ENCODE results near the gene LRMDA. TPM values are rescaled to one million over a fixed set of nuclear protein-coding genes. Genes with fewer than 3 reads are reported as not detected.

Gene LRMDA
- polyA plus RNA-seq, 1 donor (not counting 4 experiments of a cell fraction or from before 2014, with no cell fraction given), result not detected

DNA sequence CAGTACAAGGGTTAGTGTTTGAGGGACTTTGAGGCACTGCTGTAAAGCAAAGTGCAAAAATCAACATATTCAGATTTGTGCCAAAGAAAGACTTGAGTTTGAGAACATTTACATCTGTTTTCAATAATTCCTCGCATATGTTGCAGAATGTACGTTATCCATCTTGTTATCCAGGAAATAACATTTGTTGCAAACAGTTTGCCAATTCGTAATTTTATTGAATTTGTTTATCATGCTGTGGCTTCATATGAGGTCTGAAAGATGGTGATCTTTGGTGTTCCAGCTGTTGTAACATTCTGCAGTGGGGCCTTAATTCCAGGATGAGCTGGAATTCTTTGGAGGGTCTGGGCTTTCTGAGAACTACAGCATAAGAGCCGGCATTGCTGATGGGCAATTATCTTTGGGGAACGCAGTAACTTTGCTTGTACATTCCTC lies 396.2 kb downstream of the LRMDA start:
- Histone ChIP-seq H3K9ac (ENCODE audit: control insufficient read depth, extremely low read depth, insufficient read depth, low read length) (no peak overlapping the region), H3K36me3 (ENCODE audit: control insufficient read depth in 2 of 2, extremely low read depth in 1 of 2, insufficient read depth in 2 of 2, low read length in 2 of 2) (no peaks in the 10 kb centered on the region), H3K9me1 (ENCODE audit: control insufficient read depth, extremely low read depth, insufficient read depth, low read length) (no peaks in the 10 kb centered on the region), H3K4me1 (ENCODE audit: control insufficient read depth, extremely low read depth, insufficient read depth, low read length) (no peaks in the 10 kb centered on the region), H3K4me2 (ENCODE audit: control insufficient read depth, extremely low read depth, insufficient read depth, low read depth, low read length) (no peak overlapping the region), H3K27ac (ENCODE audit: control insufficient read depth, insufficient read depth, low read length) (no peak overlapping the region), H2AFZ (ENCODE audit: control insufficient read depth, low read length) (no peak overlapping the region), H3K27me3 (ENCODE audit: control insufficient read depth, extremely low read depth, insufficient read depth, low read length) (no peaks in the 10 kb centered on the region), H4K20me1 (ENCODE audit: control insufficient read depth, extremely low read depth, insufficient read depth, low read length) (no peaks in the 10 kb centered on the region), H3K79me2 (ENCODE audit: control insufficient read depth, insufficient read depth, low read length) (no peaks in the 10 kb centered on the region), H3K9me3 (ENCODE audit: control insufficient read depth, low read depth, low read length) (no peaks in the 10 kb centered on the region), H3K4me3 (ENCODE audit: control insufficient read depth in 2 of 3, extremely low read depth in 1 of 3, insufficient read depth in 2 of 3, low read depth in 1 of 3, low read length in 3 of 3) (no peak overlapping the region)
- DNase-seq (ENCODE audit: low read depth, low spot score) (no peak), FAIRE-seq (no peak)
- dilution Hi-C loops (cut with MboI; ENCODE audit: extremely low pct_ligation_motif_present, low sequenced_read_pairs), result no loop called here
- TF ChIP-seq EZH2 (IDR thresholded peaks at IDR 0.05; ENCODE audit: low read length), result no peak
- TF ChIP-seq, protein P1, sequence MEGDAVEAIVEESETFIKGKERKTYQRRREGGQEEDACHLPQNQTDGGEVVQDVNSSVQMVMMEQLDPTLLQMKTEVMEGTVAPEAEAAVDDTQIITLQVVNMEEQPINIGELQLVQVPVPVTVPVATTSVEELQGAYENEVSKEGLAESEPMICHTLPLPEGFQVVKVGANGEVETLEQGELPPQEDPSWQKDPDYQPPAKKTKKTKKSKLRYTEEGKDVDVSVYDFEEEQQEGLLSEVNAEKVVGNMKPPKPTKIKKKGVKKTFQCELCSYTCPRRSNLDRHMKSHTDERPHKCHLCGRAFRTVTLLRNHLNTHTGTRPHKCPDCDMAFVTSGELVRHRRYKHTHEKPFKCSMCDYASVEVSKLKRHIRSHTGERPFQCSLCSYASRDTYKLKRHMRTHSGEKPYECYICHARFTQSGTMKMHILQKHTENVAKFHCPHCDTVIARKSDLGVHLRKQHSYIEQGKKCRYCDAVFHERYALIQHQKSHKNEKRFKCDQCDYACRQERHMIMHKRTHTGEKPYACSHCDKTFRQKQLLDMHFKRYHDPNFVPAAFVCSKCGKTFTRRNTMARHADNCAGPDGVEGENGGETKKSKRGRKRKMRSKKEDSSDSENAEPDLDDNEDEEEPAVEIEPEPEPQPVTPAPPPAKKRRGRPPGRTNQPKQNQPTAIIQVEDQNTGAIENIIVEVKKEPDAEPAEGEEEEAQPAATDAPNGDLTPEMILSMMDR (optimal IDR thresholded peaks at IDR 0.05 in 1 of 3, IDR thresholded peaks at IDR 0.05 in 1 of 3, conservative IDR thresholded peaks at IDR 0.05 in 1 of 3; ENCODE audit: extremely low read depth in 1 of 3, insufficient read depth in 2 of 3, low read length in 3 of 3), result no peak

DNA sequence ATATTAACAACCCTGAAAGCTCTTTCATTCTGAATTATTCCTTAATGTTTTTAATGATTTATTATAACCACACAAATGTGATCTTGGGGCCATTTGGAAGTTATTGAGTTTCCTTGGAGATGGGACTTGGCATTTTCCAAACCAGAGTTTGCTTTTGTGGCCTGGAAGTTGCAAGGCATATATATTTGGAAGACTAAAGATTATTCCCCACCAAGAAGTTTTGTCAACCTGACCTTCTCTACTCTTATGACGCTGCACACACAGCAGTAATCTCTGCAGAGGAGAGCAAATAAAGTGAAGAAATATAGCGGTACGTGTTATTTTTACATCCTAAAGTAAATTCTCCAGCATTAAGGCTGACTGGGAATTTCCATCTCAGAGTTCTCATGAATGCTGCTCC lies 397.0 kb downstream of the LRMDA start:
- Histone ChIP-seq H3K27me3 (ENCODE audit: control insufficient read depth, extremely low read depth, insufficient read depth, low read length) (no peaks in the 10 kb centered on the region), H3K4me3 (ENCODE audit: control insufficient read depth in 2 of 3, extremely low read depth in 1 of 3, insufficient read depth in 2 of 3, low read depth in 1 of 3, low read length in 3 of 3) (no peak overlapping the region), H3K79me2 (ENCODE audit: control insufficient read depth, insufficient read depth, low read length) (no peaks in the 10 kb centered on the region), H3K27ac (ENCODE audit: control insufficient read depth, insufficient read depth, low read length) (no peak overlapping the region), H3K9me1 (ENCODE audit: control insufficient read depth, extremely low read depth, insufficient read depth, low read length) (no peaks in the 10 kb centered on the region), H4K20me1 (ENCODE audit: control insufficient read depth, extremely low read depth, insufficient read depth, low read length) (no peaks in the 10 kb centered on the region), H3K4me1 (ENCODE audit: control insufficient read depth, extremely low read depth, insufficient read depth, low read length) (no peaks in the 10 kb centered on the region), H2AFZ (ENCODE audit: control insufficient read depth, low read length) (no peak overlapping the region), H3K4me2 (ENCODE audit: control insufficient read depth, extremely low read depth, insufficient read depth, low read depth, low read length) (no peak overlapping the region), H3K36me3 (ENCODE audit: control insufficient read depth in 2 of 2, extremely low read depth in 1 of 2, insufficient read depth in 2 of 2, low read length in 2 of 2) (no peaks in the 10 kb centered on the region), H3K9me3 (ENCODE audit: control insufficient read depth, low read depth, low read length) (no peaks in the 10 kb centered on the region), H3K9ac (ENCODE audit: control insufficient read depth, extremely low read depth, insufficient read depth, low read length) (no peak overlapping the region)
- FAIRE-seq, result no peak
- no peak for TF ChIP-seq EZH2 (IDR thresholded peaks at IDR 0.05; ENCODE audit: low read length)
- TF ChIP-seq, protein P1 (optimal IDR thresholded peaks at IDR 0.05 in 1 of 3, IDR thresholded peaks at IDR 0.05 in 1 of 3, conservative IDR thresholded peaks at IDR 0.05 in 1 of 3; ENCODE audit: extremely low read depth in 1 of 3, insufficient read depth in 2 of 3, low read length in 3 of 3), result no peak
- DNase-seq (ENCODE audit: low read depth, low spot score), result no peak
- dilution Hi-C loops (cut with MboI; ENCODE audit: extremely low pct_ligation_motif_present, low sequenced_read_pairs), result no loop called here

Data from keratinocyte (primary cell).